WI38 (cell line): ENCODE measurements around the gene TGFBR1.

Source experiments
- H3K4me3 ChIP-seq: 2 replicates; pipeline ENCODE4 v1.5.1; 2011; ENCODE audit warnings: low read depth, mild to moderate bottlenecking, control low read depth, low read length
- TF ChIP-seq, protein P1 (sequence below): IDR thresholded peaks from 2 replicates; pipeline ENCODE4 v1.5.1; 2012; ENCODE audit warnings: low read depth, mild to moderate bottlenecking, control low read depth, low read length

Gene TGFBR1

DNA sequence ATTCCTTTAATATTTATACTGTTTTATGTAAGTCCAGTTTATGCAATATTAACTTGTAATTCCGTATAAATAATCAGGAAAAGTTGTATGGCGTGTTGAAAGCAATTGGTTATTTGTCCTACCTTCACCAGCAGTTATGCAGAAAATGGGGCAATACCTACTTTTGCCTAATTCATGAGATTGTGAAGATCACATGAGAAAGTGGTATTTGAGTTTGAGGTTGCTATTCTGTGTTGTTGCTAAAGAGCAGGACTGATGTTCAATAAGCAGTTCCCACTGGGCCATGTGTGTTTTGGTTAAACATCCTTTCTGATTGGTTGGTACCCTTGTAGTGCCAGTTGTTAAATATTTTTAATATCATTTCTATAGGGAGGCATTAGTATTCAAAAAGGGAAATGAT lies 3.2 kb downstream of the TGFBR1 start:
- TF ChIP-seq, protein P1, sequence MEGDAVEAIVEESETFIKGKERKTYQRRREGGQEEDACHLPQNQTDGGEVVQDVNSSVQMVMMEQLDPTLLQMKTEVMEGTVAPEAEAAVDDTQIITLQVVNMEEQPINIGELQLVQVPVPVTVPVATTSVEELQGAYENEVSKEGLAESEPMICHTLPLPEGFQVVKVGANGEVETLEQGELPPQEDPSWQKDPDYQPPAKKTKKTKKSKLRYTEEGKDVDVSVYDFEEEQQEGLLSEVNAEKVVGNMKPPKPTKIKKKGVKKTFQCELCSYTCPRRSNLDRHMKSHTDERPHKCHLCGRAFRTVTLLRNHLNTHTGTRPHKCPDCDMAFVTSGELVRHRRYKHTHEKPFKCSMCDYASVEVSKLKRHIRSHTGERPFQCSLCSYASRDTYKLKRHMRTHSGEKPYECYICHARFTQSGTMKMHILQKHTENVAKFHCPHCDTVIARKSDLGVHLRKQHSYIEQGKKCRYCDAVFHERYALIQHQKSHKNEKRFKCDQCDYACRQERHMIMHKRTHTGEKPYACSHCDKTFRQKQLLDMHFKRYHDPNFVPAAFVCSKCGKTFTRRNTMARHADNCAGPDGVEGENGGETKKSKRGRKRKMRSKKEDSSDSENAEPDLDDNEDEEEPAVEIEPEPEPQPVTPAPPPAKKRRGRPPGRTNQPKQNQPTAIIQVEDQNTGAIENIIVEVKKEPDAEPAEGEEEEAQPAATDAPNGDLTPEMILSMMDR: no peak
- H3K4me3 ChIP-seq: no peak overlapping the region

DNA sequence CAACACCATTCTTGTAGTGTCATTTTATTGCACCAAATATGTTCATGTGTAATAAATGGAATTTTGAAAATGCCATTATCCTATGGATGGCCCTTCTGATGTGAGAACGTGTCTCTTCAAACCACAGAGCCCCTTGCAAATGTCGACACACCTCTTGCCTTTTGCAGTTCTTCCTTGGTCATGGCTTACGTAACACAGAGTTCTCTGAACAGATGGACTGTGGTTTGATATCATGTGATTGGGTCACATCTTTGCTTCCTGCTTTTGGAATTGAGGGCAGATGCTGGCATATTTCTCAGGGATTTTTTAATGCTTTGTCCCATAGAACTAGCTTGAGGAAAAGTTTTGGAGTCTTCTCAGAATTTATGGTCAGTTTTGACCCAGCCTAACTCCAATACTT lies 4.6 kb downstream of the TGFBR1 start:
- H3K4me3 ChIP-seq: no peak overlapping the region

DNA sequence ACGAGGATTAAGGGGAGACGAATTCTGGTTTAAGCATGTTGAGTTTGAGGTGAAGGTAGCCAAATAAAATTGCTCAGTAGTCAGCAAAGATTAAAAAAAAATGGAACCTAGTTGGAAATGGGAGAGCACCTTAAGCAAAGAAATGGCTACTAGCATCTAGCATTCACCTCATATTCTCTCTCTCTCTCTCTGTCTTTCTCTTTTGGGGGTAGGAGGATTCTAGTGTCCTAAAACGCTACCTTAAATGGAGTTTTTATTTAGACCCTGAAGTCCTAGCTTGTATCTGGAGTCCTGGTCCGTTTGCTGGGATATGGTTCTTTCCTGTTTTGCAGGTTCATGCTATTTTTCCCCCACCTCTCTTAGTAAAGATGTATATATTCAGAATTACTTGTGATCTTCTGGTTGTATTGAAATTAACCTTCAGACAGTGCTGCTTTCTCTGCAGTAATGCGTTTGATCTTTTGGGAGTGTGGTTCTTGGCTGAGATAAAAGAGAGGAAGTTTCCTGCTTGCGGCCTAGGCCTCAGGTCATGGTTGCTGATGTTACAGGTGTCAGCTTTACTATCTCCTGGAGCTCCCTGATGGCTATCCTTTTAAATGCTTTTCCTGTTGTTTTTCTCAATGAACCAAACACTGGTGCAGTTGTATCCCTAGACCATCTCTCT lies 8.0 kb downstream of the TGFBR1 start:
- H3K4me3 ChIP-seq: no peak overlapping the region
- TF ChIP-seq, protein P1: no peak

More for the DNA sequence above, 4.6 kb downstream of the TGFBR1 start:
- TF ChIP-seq, protein P1: no peak

DNA sequence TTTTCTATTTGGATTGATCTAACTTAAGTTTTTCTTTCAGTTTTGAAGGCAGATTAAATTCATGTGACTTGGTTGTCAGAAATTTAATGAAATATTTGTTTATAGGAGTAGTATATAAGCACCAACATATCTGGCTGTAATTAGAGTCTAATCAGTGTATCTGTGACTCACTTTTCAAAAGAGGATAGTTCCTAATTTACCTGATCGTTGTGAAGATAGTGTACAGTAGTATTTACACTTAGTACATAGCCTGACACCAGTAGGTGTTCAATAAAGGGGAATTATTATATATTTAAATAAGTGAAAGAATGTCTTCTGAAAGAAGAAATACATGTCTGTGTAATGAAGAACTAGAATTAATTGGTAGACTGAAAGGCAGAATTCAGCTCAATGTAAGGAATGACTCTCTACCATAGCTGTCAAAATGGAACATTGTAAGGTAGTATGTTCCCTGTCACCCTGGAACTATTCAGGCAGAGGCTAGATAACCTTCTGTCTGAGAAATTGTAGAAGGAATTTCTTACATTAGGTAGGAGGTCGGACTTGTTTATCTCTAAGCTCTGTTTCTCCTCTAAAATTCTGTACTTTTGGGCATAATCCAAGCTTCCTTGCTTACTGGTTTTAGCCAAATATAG lies 8.6 kb downstream of the TGFBR1 start:
- TF ChIP-seq, protein P1: no peak
- no peak overlapping the region for H3K4me3 ChIP-seq

DNA sequence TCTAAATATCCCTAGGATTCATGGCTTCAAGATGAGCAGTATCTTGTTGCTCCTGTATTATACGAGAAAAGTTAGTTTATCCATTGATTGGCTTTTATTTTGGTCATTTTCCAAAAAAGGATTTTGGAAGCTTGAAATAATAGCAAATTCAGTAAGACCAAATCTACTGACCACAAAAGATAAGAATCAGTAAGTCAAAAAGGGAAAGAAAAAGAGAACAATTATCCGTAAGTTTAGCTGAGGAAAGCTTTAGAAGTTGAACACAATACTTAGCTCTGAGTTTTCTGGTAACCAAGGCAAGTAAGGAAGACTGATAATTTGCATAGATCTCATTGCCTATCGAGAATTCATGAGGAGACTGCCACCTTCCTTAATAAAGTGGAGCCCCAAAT lies 9.1 kb downstream of the TGFBR1 start:
- no peak overlapping the region for H3K4me3 ChIP-seq
- TF ChIP-seq, protein P1: no peak

DNA sequence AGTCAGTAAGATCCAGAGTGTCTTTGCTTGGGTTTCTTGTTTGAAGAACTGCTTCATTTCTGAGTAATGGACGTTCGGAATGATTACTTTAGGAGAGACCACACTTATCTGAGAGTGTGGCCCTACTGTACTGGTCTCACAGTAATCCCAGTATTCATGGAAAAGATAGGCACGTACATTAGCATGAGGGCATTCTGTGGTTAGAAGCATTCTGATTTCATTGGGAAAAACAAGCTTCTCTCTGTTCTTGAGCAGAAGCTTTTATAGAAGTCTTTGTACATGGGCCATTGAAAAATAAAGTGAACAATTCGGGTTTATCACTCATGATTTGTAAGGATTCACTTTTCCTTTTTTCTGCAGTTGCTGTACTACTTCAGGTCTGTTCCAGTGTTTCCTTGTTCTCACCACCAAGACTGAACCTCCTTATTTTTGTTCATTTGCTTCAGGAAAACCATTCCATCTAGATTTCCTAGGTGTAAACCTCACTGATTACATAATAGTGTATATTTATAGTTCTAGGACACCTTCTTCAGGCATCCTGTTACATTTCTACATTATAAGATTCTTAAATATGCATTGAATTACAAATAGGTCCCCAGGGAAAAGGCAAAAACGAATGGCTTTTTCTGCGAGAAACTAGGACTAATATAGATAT lies 10.1 kb downstream of the TGFBR1 start:
- TF ChIP-seq, protein P1: no peak
- H3K4me3 ChIP-seq: no peak overlapping the region

DNA sequence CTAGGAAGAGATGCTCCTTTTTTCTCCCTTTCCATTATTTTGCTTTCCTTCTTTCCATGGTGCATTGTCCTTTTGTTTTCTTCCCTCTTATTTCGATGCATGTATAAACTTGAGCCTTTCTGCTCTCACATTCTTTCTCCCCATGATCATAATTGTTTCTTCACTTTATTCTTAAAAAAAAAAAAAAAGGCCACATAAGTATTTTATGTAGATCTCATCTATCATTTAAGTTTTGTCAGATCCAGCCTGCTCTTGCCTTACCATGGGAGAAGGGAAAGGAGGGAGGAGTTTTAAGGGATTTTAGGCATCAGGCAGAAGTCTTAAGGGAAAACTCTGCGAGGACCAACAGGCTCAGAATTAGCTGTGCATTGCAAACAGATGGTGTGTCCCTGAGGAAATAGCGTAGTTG lies 11.1 kb downstream of the TGFBR1 start:
- H3K4me3 ChIP-seq: no peak overlapping the region
- TF ChIP-seq, protein P1: no peak
